Lower leg skin (tissue), 3 donors: ENCODE data around the gene SAPCD2.

Experiments used
- CTCF ChIP-seq, 3 donors: fragments of 450-650 bp; IDR thresholded peaks; one replicate each; pipeline ENCODE4 v1.5.1; 2016; ENCODE audit warnings: antibody characterized with exemption in 3 of 3, mild to moderate bottlenecking in 3 of 3, moderate library complexity in 2 of 3
- POLR2A ChIP-seq, 2 donors: fragments of 450-650 bp; IDR thresholded peaks; one replicate each; pipeline ENCODE4 v1.6.1; 2016 to 2017; ENCODE audit warnings: antibody characterized with exemption in 2 of 2, mild to moderate bottlenecking in 1 of 2, moderate library complexity in 1 of 2

- TF ChIP-seq CTCF (IDR thresholded peaks at IDR 0.05), result no peak
- no peak for TF ChIP-seq POLR2A (IDR thresholded peaks at IDR 0.05)
Observed at GRCh38 chr9:137035937-137036336, 34.4 kb downstream of the SAPCD2 start.
